MM.1S (cell line): ENCODE data around the gene SKAP2.

Experiments
- DNase-seq: peaks from one replicate; pipeline ENCODE4 v3.0.0-alpha.2; 2015
- H2AFZ ChIP-seq: fragments of 300-600 bp; sonication (generic); 2 replicates; pipeline ENCODE4 v1.6.0; 2016; ENCODE audit warnings: antibody characterized with exemption, low read length
- H3F3A ChIP-seq: fragments of 300-600 bp; sonication (generic); 2 replicates; pipeline ENCODE4 v1.6.1; 2016; ENCODE audit warnings: mild to moderate bottlenecking, antibody characterized with exemption, low read length, moderate library complexity, mixed read lengths; ENCODE audit not compliant: insufficient read depth
- H3K27ac ChIP-seq: fragments of 300-600 bp; sonication (generic); 2 replicates; pipeline ENCODE4 v1.5.1; 2016; ENCODE audit warnings: mild to moderate bottlenecking, low read length
- H3K27me3 ChIP-seq: fragments of 300-600 bp; sonication (generic); replicated peaks from 2 replicates; pipeline ENCODE4 v1.6.0; 2016; ENCODE audit warnings: low read length; ENCODE audit not compliant: insufficient read depth
- H3K36me3 ChIP-seq: fragments of 300-600 bp; sonication (generic); replicated peaks from 2 replicates; pipeline ENCODE4 v1.6.1; 2016; ENCODE audit warnings: mild to moderate bottlenecking, low read length, mixed read lengths; ENCODE audit not compliant: insufficient read depth
- H3K4me1 ChIP-seq: fragments of 300-600 bp; sonication (generic); 2 replicates; pipeline ENCODE4 v1.6.1; 2016; ENCODE audit warnings: low read length, mixed read lengths
- H3K4me2 ChIP-seq: fragments of 300-600 bp; sonication (generic); 2 replicates; pipeline ENCODE4 v1.6.0; 2016; ENCODE audit warnings: low read depth, low read length
- H3K4me3 ChIP-seq: fragments of 300-600 bp; sonication (generic); 2 replicates; pipeline ENCODE4 v1.5.1; 2016; ENCODE audit warnings: low read length, mixed read lengths
- H3K79me2 ChIP-seq: fragments of 300-600 bp; sonication (generic); 2 replicates; pipeline ENCODE4 v1.6.1; 2016; ENCODE audit warnings: mixed run types, low read length, mixed read lengths
- H3K9ac ChIP-seq: fragments of 300-600 bp; sonication (generic); 2 replicates; pipeline ENCODE4 v1.6.1; 2016; ENCODE audit warnings: low read length, mixed read lengths
- H3K9me2 ChIP-seq: fragments of 300-600 bp; sonication (generic); replicated peaks from 2 replicates; pipeline ENCODE4 v1.6.1; 2016; ENCODE audit warnings: mild to moderate bottlenecking, low read length, mixed read lengths; ENCODE audit not compliant: insufficient read depth
- H3K9me3 ChIP-seq: fragments of 300-600 bp; sonication (generic); replicated peaks from 2 replicates; pipeline ENCODE4 v1.6.1; 2016; ENCODE audit warnings: mild to moderate bottlenecking, low read length, mixed read lengths; ENCODE audit not compliant: insufficient read depth
- H4K20me1 ChIP-seq: fragments of 300-600 bp; sonication (generic); 2 replicates; pipeline ENCODE4 v1.6.1; 2016; ENCODE audit warnings: mild to moderate bottlenecking, low read length, moderate library complexity, mixed read lengths; ENCODE audit not compliant: insufficient read depth
- EZH2 ChIP-seq: fragments of 300-600 bp; sonication (generic); optimal IDR thresholded peaks from 2 replicates; pipeline ENCODE3; 2017; ENCODE audit warnings: low read depth, mild to moderate bottlenecking, antibody characterized with exemption, low read length, mixed read lengths
- EZH2phosphoT487 ChIP-seq: fragments of 300-600 bp; sonication (generic); IDR thresholded peaks from 2 replicates; pipeline ENCODE4 v1.6.1; 2018; ENCODE audit warnings: antibody characterized with exemption, low read length
- TF ChIP-seq, protein P1 (sequence below): fragments of 300-600 bp; sonication (generic); IDR thresholded peaks from 2 replicates; pipeline ENCODE4 v1.5.1; 2016; ENCODE audit warnings: antibody characterized with exemption, low read length, mixed read lengths

The SKAP2 gene

DNA sequence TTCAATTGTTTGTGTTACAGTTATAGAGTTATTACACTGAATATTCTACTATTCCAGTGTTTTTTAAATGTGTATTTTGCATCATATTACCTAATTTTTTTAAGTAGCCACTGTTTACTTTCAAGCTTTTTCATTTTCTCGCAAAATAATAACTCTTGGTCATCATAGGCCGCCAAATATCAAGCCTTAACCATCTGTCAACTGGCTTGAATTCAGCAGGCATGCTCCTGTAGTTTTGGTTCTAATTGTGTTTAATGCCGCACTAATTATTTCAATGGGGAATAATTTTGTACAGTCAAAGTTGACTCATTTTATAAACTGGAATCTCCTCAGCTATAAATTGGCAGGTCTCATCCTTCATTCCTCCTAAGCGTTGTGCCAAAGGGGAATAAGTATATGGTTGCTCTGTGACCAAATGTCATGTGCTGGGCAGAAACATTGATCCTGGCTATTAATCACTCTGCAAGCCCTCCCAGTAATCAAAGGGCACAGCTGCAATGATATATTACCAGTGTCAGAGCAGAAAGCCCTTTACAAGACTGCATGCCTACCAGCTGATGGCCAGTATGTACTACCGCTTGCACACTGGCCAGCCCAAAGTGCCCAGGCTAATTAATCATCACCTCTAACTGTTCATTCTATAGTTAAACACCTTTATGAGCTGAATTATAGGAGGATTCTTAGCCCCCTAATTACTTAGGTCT, 74.8 kb downstream of the SKAP2 start:
- H4K20me1 ChIP-seq, result no peaks in the 10 kb centered on the region
- H3K9me2 ChIP-seq, result no peaks in the 10 kb centered on the region
- H3K27me3 ChIP-seq, result no peaks in the 10 kb centered on the region
- H3K36me3 ChIP-seq, result no peaks in the 10 kb centered on the region
- no peak overlapping the region for H3K9ac ChIP-seq
- no peak overlapping the region for H3K4me3 ChIP-seq
- no peak for DNase-seq
- H3F3A ChIP-seq, result no peaks in the 10 kb centered on the region
- no peak overlapping the region for H3K4me2 ChIP-seq
- no peak for TF ChIP-seq EZH2phosphoT487
- TF ChIP-seq, protein P1, sequence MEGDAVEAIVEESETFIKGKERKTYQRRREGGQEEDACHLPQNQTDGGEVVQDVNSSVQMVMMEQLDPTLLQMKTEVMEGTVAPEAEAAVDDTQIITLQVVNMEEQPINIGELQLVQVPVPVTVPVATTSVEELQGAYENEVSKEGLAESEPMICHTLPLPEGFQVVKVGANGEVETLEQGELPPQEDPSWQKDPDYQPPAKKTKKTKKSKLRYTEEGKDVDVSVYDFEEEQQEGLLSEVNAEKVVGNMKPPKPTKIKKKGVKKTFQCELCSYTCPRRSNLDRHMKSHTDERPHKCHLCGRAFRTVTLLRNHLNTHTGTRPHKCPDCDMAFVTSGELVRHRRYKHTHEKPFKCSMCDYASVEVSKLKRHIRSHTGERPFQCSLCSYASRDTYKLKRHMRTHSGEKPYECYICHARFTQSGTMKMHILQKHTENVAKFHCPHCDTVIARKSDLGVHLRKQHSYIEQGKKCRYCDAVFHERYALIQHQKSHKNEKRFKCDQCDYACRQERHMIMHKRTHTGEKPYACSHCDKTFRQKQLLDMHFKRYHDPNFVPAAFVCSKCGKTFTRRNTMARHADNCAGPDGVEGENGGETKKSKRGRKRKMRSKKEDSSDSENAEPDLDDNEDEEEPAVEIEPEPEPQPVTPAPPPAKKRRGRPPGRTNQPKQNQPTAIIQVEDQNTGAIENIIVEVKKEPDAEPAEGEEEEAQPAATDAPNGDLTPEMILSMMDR, result no peak
- no peak for TF ChIP-seq EZH2
- no peak overlapping the region for H2AFZ ChIP-seq
- no peaks in the 10 kb centered on the region for H3K79me2 ChIP-seq
- no peak overlapping the region for H3K27ac ChIP-seq
- H3K9me3 ChIP-seq, result no peaks in the 10 kb centered on the region
- no peaks in the 10 kb centered on the region for H3K4me1 ChIP-seq

DNA sequence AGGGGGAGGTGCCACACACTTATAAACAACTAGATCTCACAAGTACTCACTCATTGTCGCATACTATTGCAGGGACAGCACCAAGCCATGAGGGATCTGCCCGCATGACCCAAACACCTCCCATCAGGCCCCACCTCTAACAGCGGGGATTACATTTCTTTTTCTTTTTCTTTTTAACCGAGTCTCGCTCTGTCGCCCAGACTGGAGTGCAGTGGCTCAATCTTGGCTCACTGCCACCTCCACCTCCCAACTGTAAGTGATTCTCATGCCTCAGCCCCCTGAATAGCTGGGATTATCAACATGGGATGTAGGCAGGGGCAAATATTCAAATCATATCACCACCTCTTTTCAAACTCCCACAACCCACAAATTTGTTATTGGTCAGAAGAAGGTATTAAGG, 76.7 kb downstream of the SKAP2 start:
- Histone ChIP-seq H3K4me2 (no peak overlapping the region), H3K27me3 (no peaks in the 10 kb centered on the region), H4K20me1 (no peaks in the 10 kb centered on the region), H3K4me3 (no peak overlapping the region), H3K27ac (no peak overlapping the region), H3K9me2 (no peaks in the 10 kb centered on the region), H3K4me1 (no peaks in the 10 kb centered on the region), H2AFZ (no peak overlapping the region), H3F3A (no peaks in the 10 kb centered on the region), H3K9me3 (no peaks in the 10 kb centered on the region), H3K9ac (no peak overlapping the region), H3K36me3 (no peaks in the 10 kb centered on the region), H3K79me2 (no peaks in the 10 kb centered on the region)
- no peak for TF ChIP-seq EZH2phosphoT487
- TF ChIP-seq EZH2, result no peak
- TF ChIP-seq, protein P1, result no peak
- DNase-seq, result no peak

DNA sequence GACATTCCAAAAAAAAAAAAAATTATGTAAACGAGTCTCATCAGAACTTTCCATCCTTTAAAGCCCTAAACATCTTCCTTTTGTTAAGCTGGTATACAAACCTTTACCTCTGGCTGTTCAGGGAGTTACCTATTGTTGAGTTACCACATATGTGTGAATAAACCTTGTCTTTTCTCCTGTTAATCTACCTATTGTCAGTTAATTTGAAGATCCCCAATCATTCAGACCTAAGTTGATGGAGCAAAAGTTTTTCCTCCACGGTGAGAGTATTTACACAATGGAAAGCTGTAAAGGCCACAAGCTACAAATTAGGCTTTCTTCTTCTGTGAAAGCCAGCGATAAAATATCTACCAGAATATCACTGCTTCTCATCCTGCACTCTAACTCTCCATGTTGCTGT, 80.3 kb downstream of the SKAP2 start:
- H3K4me2 ChIP-seq, result no peak overlapping the region

More for the DNA sequence above, 80.3 kb downstream of the SKAP2 start:
- Histone ChIP-seq H3K9me3 (no peaks in the 10 kb centered on the region), H3K9me2 (0 out of 2 replicates have a peak, but pooled peaks cover 2% of the 10 kb centered on the region), H3K36me3 (no peaks in the 10 kb centered on the region), H2AFZ (no peak overlapping the region), H3K4me1 (no peaks in the 10 kb centered on the region), H3F3A (no peaks in the 10 kb centered on the region), H4K20me1 (no peaks in the 10 kb centered on the region), H3K79me2 (no peaks in the 10 kb centered on the region), H3K27ac (no peak overlapping the region), H3K9ac (no peak overlapping the region), H3K4me3 (no peak overlapping the region), H3K27me3 (no peaks in the 10 kb centered on the region)
- no peak for DNase-seq
- TF ChIP-seq, protein P1, result no peak
- TF ChIP-seq EZH2phosphoT487 (no peak), EZH2 (no peak)
